CD4-positive, alpha-beta T cell treated with Interleukin-4 for 4 hours (primary cell): ENCODE measurements around the gene FYB1.
"Not testable (repeated sequence)": the region's sequence is repeated elsewhere in the genome, so short reads cannot be mapped to it uniquely, and the experiment has no call there.

Experiments
- DNase-seq: peaks from one replicate; pipeline ENCODE4 v3.0.0-alpha.2; 2020

The FYB1 gene

GRCh38 chr5:39219437-39219836 is at the start of gene FYB1:
Gene FYB1, minus strand, starts transcription at chr5:39219563. Its CDS starts 16,603 bp downstream, at chr5:39202960.
- DNase-seq = no peak

- DNase-seq = no peak
Observed at GRCh38 chr5:39267186-39267585, 47.8 kb upstream of the FYB1 start.

- DNase-seq = no peak
Observed at GRCh38 chr5:39266442-39266841, 47.1 kb upstream of the FYB1 start.

- DNase-seq = no peak
Observed at GRCh38 chr5:39264528-39264927, 45.2 kb upstream of the FYB1 start.

GRCh38 chr5:39262981-39263380 is 43.6 kb upstream of the FYB1 start:
- DNase-seq = no peak

GRCh38 chr5:39260095-39260494 is 40.7 kb upstream of the FYB1 start:
- no peak for DNase-seq

- DNase-seq = no peak
Observed at GRCh38 chr5:39257554-39257953, 38.2 kb upstream of the FYB1 start.

GRCh38 chr5:39256477-39257235 is 37.3 kb upstream of the FYB1 start:
- peak; percentile 87 for DNase-seq

- no peak for DNase-seq
Observed at GRCh38 chr5:39255406-39255805, 36.0 kb upstream of the FYB1 start.

GRCh38 chr5:39254671-39255070 is 35.3 kb upstream of the FYB1 start:
- DNase-seq = no peak

GRCh38 chr5:39253196-39253595 is 33.8 kb upstream of the FYB1 start:
- DNase-seq = no peak

- no peak for DNase-seq
Observed at GRCh38 chr5:39249564-39250274, 30.4 kb upstream of the FYB1 start.

- no peak for DNase-seq
Observed at GRCh38 chr5:39249069-39249468, 29.7 kb upstream of the FYB1 start.

- no peak for DNase-seq
Observed at GRCh38 chr5:39240750-39241149, 21.4 kb upstream of the FYB1 start.

- no peak for DNase-seq
Observed at GRCh38 chr5:39238366-39239105, 19.2 kb upstream of the FYB1 start.

- no peak for DNase-seq
Observed at GRCh38 chr5:39236718-39237117, 17.4 kb upstream of the FYB1 start.

GRCh38 chr5:39235648-39236047 is 16.3 kb upstream of the FYB1 start:
- no peak for DNase-seq

GRCh38 chr5:39234494-39234893 is 15.1 kb upstream of the FYB1 start:
- DNase-seq = not testable (repeated sequence)

- DNase-seq = no peak
Observed at GRCh38 chr5:39233783-39234182, 14.4 kb upstream of the FYB1 start.

- DNase-seq = peak; percentile 68
Observed at GRCh38 chr5:39231705-39232525, 12.6 kb upstream of the FYB1 start.

- no peak for DNase-seq
Observed at GRCh38 chr5:39228596-39228995, 9.2 kb upstream of the FYB1 start.

GRCh38 chr5:39226558-39226957 is 7.2 kb upstream of the FYB1 start:
- DNase-seq = no peak

GRCh38 chr5:39226100-39226451 is 6.7 kb upstream of the FYB1 start:
- no peak for DNase-seq
